K562 (cell line): ENCODE data around the gene SERGEF.

Experiments
- CTCF ChIP-seq, 3 experiments: IDR thresholded peaks in 2 of 3; conservative IDR thresholded peaks in 1 of 3; 2 replicates each; pipeline ENCODE4 v1.5.1; 2011 to 2012; ENCODE audit warnings: low read length in 3 of 3, mild to moderate bottlenecking in 3 of 3, control low read depth in 2 of 3, improper control_type of control experiment in 1 of 3, inconsistent platforms in 1 of 3, low read depth in 1 of 3, mixed read lengths in 1 of 3, moderate library complexity in 1 of 3; ENCODE audit not compliant: insufficient read depth in 2 of 3
- EZH2 ChIP-seq: IDR thresholded peaks from 2 replicates; pipeline ENCODE4 v1.6.1; 2012; ENCODE audit warnings: low read depth, mild to moderate bottlenecking, inconsistent platforms, low read length, borderline replicate concordance
- FOXA1 ChIP-seq: fragments of 450-650 bp; IDR thresholded peaks from 2 replicates; pipeline ENCODE4 v1.6.1; 2016; ENCODE audit warnings: mild to moderate bottlenecking, borderline replicate concordance
- JUNB ChIP-seq: fragments of 450-650 bp; formaldehyde crosslinking; conservative IDR thresholded peaks from 2 replicates; pipeline ENCODE4 v1.4.0; 2020; ENCODE audit warnings: mild to moderate bottlenecking
- MCM7 ChIP-seq, 2 experiments: fragments of 450-650 bp; IDR thresholded peaks; 2 replicates each; pipeline ENCODE4 v1.6.1; 2016 to 2018
- MLX ChIP-seq, 2 experiments: fragments of 450-650 bp in 1 of 2; sonication (generic) in 1 of 2; formaldehyde crosslinking; conservative IDR thresholded peaks; 2 replicates each; pipeline versions ENCODE4 v1.4.0 to v1.8.1; 2020 to 2022; ENCODE audit warnings: mild to moderate bottlenecking in 1 of 2, missing genetic modification reagents in 1 of 2
- NCOA2 ChIP-seq, 2 experiments: fragments of 450-650 bp; IDR thresholded peaks; 2 replicates each; pipeline ENCODE4 v1.6.1; 2018; ENCODE audit warnings: mild to moderate bottlenecking in 2 of 2, moderate library complexity in 1 of 2; ENCODE audit not compliant: partially characterized antibody in 2 of 2
- POLR2A ChIP-seq: fragments of 450-650 bp; conservative IDR thresholded peaks from 2 replicates; pipeline ENCODE4 v1.6.1; 2016
- RBM15 ChIP-seq: fragments of 200-400 bp; formaldehyde crosslinking; IDR thresholded peaks from 2 replicates; pipeline ENCODE4 v1.6.1; 2018; ENCODE audit warnings: mild to moderate bottlenecking, low read length, moderate library complexity; ENCODE audit not compliant: insufficient read depth
- ZBTB33 ChIP-seq: sonication (generic); formaldehyde crosslinking; IDR thresholded peaks from 2 replicates; pipeline ENCODE4 v1.8.1; 2023; ENCODE audit warnings: mild to moderate bottlenecking, missing genetic modification reagents
- ZNF395 ChIP-seq: fragments of 200-800 bp; sonication (Bioruptor generic); IDR thresholded peaks from 2 replicates; pipeline ENCODE4 v1.6.1; 2017; ENCODE audit warnings: missing genetic modification characterization, missing compliant biosample characterization

- TF ChIP-seq MCM7 (IDR thresholded peaks at IDR 0.05) (no peak), JUNB (CRISPR knock-in tag) (no peak), EZH2 (no peak), FOXA1 (no peak), ZBTB33 (no peak), POLR2A (no peak), RBM15 (no peak), CTCF (IDR thresholded peaks at IDR 0.05 in 2 of 3, conservative IDR thresholded peaks at IDR 0.05 in 1 of 3; ENCODE audit: insufficient read depth in 2 of 3, low read depth in 1 of 3, low read length in 3 of 3) (no peak), MLX (CRISPR knock-in tag; conservative IDR thresholded peaks at IDR 0.05) (no peak), NCOA2 (IDR thresholded peaks at IDR 0.05; ENCODE audit: partially characterized antibody in 2 of 2) (no peak), ZNF395 (CRISPR knock-in tag) (no peak)
Observed at GRCh38 chr11:17782603-17783337, 230.1 kb downstream of the SERGEF start.
